H1 (cell line): ENCODE measurements around the gene ADCY1.

ENCODE experiments used
- BACH1 ChIP-seq: IDR thresholded peaks from 2 replicates; pipeline ENCODE4 v1.6.1; 2012; ENCODE audit warnings: low read length, improper control_type of control experiment
- EZH2 ChIP-seq: fragments of 200-600 bp; sonication (generic); IDR thresholded peaks from 2 replicates; pipeline ENCODE4 v1.7.1; 2012; ENCODE audit warnings: low read depth, mild to moderate bottlenecking, moderate library complexity, low read length, inconsistent platforms; ENCODE audit not compliant: severe bottlenecking
- JUND ChIP-seq: IDR thresholded peaks from 2 replicates; pipeline ENCODE4 v1.6.1; 2011; ENCODE audit warnings: mild to moderate bottlenecking, improper control_type of control experiment, low read length
- POLR2A ChIP-seq, 2 experiments: IDR thresholded peaks; 1 replicate in 1 of 2; 2 replicates in 1 of 2; pipeline ENCODE4 v1.6.1; 2011; ENCODE audit warnings: low read depth in 2 of 2, low read length in 2 of 2, mild to moderate bottlenecking in 2 of 2; ENCODE audit errors: control extremely low read depth in 1 of 2
- POLR2AphosphoS5 ChIP-seq: IDR thresholded peaks from 2 replicates; pipeline ENCODE4 v1.6.1; 2011; ENCODE audit warnings: low read depth, low read length
- POU5F1 ChIP-seq: IDR thresholded peaks from 2 replicates; pipeline ENCODE4 v1.6.1; 2011; ENCODE audit warnings: low read depth, mild to moderate bottlenecking, low read length, moderate library complexity
- RBBP5 ChIP-seq: IDR thresholded peaks from 2 replicates; pipeline ENCODE4 v1.7.1; 2012; ENCODE audit warnings: low read depth, mild to moderate bottlenecking, inconsistent platforms, low read length, moderate library complexity, borderline replicate concordance
- SP1 ChIP-seq: IDR thresholded peaks from 2 replicates; pipeline ENCODE4 v1.6.1; 2011; ENCODE audit warnings: low read depth, low read length
- TAF1 ChIP-seq: IDR thresholded peaks from 2 replicates; pipeline ENCODE4 v1.6.1; 2011; ENCODE audit warnings: mild to moderate bottlenecking, low read depth, low read length
- TCF12 ChIP-seq: IDR thresholded peaks from 2 replicates; pipeline ENCODE4 v1.6.1; 2011; ENCODE audit warnings: low read depth, mild to moderate bottlenecking, low read length
- TF ChIP-seq, protein P1 (sequence below): IDR thresholded peaks from 2 replicates; pipeline ENCODE4 v1.6.1; 2012; ENCODE audit warnings: inconsistent platforms
- TF ChIP-seq, protein P2 (sequence below), 3 experiments: IDR thresholded peaks; 1 replicate in 2 of 3; 2 replicates in 1 of 3; pipeline versions ENCODE4 v1.5.1 to v1.6.1; 2011; ENCODE audit warnings: low read length in 3 of 3, mild to moderate bottlenecking in 3 of 3, inconsistent platforms in 2 of 3, low read depth in 1 of 3, moderate library complexity in 1 of 3; ENCODE audit not compliant: insufficient read depth in 1 of 3; ENCODE audit errors: control extremely low read depth in 1 of 3

DNA sequence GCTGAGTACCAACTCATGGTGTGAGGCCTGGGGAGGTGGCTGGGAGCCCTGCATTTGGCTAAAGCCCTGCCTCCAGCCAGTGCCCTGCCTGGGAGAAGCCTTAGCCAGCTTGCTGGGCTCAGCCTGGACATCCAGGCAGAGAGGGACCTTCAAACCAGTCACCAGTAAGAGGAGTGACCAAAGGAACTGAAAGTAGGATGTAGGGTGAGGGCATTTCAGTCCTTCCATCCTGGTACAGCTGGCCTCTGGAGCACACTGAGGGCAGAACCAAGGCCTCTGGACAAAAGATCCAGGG is 124.8 kb downstream of the ADCY1 start:
- no peak for TF ChIP-seq POLR2A (IDR thresholded peaks at IDR 0.05; ENCODE audit: control extremely low read depth in 1 of 2, low read depth in 2 of 2, low read length in 2 of 2)
- TF ChIP-seq POLR2AphosphoS5, result no peak
- TF ChIP-seq TCF12, result no peak
- TF ChIP-seq, protein P1, sequence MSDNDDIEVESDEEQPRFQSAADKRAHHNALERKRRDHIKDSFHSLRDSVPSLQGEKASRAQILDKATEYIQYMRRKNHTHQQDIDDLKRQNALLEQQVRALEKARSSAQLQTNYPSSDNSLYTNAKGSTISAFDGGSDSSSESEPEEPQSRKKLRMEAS, result no peak
- TF ChIP-seq TAF1, result no peak
- TF ChIP-seq SP1, result no peak
- TF ChIP-seq, protein P2, sequence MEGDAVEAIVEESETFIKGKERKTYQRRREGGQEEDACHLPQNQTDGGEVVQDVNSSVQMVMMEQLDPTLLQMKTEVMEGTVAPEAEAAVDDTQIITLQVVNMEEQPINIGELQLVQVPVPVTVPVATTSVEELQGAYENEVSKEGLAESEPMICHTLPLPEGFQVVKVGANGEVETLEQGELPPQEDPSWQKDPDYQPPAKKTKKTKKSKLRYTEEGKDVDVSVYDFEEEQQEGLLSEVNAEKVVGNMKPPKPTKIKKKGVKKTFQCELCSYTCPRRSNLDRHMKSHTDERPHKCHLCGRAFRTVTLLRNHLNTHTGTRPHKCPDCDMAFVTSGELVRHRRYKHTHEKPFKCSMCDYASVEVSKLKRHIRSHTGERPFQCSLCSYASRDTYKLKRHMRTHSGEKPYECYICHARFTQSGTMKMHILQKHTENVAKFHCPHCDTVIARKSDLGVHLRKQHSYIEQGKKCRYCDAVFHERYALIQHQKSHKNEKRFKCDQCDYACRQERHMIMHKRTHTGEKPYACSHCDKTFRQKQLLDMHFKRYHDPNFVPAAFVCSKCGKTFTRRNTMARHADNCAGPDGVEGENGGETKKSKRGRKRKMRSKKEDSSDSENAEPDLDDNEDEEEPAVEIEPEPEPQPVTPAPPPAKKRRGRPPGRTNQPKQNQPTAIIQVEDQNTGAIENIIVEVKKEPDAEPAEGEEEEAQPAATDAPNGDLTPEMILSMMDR (IDR thresholded peaks at IDR 0.05; ENCODE audit: control extremely low read depth in 1 of 3, insufficient read depth in 1 of 3, low read depth in 1 of 3, low read length in 3 of 3), result no peak
- TF ChIP-seq RBBP5, result no peak
- TF ChIP-seq EZH2, result no peak
- TF ChIP-seq JUND, result no peak
- TF ChIP-seq BACH1, result no peak
- TF ChIP-seq POU5F1, result no peak
